ENCODE results near the gene COL27A1. TPM values are rescaled to one million over a fixed set of nuclear protein-coding genes. Genes with fewer than 3 reads are reported as not detected.

Gene COL27A1
- polyA plus RNA-seq, 1 of the 3 experiments (the other 2 are of a cell fraction), result 8.7 TPM

DNA sequence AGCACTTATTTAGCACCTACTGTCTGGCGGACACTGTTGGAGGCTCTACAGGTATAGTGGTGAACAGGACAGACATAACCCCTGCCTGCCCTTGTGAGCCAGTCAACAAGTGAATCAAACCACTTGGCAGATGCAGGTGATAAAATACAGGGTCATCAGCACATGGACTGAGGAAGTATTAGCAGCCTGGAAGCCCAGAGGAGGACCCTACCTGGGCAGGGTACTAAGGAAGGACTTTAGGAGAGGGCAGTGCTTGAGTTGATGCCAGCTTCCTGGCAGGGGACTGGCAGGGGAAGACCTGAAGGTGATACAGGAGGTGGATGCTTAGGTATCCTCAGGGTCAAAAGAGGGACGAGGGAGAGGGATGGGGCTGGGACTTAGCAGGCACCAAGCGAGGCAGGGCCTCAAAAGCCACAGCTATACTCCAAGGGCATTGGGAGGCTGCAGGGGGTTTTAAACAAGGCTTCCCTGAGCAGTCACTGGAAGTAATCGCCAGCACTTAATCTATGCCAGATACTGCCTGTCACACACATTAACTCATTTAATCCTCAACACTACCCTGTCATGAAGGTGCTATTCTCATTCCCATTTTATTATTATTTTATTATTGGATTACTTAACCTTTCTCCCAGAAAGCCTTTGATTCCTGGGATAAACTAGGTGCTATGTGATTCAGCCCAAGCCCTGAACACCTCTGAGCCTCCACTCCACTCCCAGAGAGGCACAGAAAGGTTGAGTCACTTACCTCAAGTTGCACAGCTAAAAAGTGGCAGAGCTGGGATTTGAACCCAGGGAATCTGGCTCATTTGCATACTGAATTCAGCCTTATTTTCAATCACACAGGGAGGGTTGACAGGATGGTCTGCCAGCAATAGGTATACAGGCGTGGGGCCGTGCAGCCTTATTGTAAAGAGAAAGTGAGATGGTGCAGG is 103.8 kb downstream of the COL27A1 start:
- POLR2A ChIA-PET, result interaction anchor here (1.0 to 1.7 kb wide), 2 partner anchors 9 to 28 kb away, joined by 3 to 7 read pairs; no protein-coding TSS in a partner anchor
- no peak for DNase-seq

GRCh38 chr9:114259798-114260523 is 104.6 kb downstream of the COL27A1 start:
- ChIA-PET POLR2A (interaction anchor here (1.0 to 1.7 kb wide), 2 partner anchors 10 to 29 kb away, joined by 3 to 7 read pairs; no protein-coding TSS in a partner anchor), CTCF (interaction anchor here (0.6 to 16.3 kb wide), 12 partner anchors 12 to 178 kb away, joined by 3 to 186 read pairs (median 10); partner anchors contain the start of gene COL27A1)
- 71% methylated on average over 8 of the region's 15 CpGs for WGBS (ENCODE audit: low lambda C conversion rate)
- H3K4me2 ChIP-seq, result no peak overlapping the region
- peaks cover 0 to 24% of the 10 kb centered on the region in 2 experiments; a peak in 1 of 4 replicates for H3K4me1 ChIP-seq (ENCODE audit: control insufficient read depth in 1 of 2, insufficient read depth in 2 of 2, low read depth in 1 of 2, low read length in 1 of 2)
- H3K36me3 ChIP-seq (replicated peaks in 1 of 2; ENCODE audit: control insufficient read depth in 1 of 2, insufficient read depth in 2 of 2, low read length in 1 of 2), result no peaks in the 10 kb centered on the region
- no peaks in the 10 kb centered on the region for H3K79me2 ChIP-seq (ENCODE audit: insufficient read depth)
- H3K9me2 ChIP-seq, result no peaks in the 10 kb centered on the region
- H4K20me1 ChIP-seq (ENCODE audit: insufficient read depth), result no peaks in the 10 kb centered on the region
- H3K9ac ChIP-seq, result no peak overlapping the region
- H2AFZ ChIP-seq (ENCODE audit: low read depth), result no peak overlapping the region
- no peaks in the 10 kb centered on the region for H3K27me3 ChIP-seq (ENCODE audit: insufficient read depth)
- no peaks in the 10 kb centered on the region for H3F3A ChIP-seq (replicated peaks; ENCODE audit: insufficient read depth)
- no peak overlapping the region for H3K4me3 ChIP-seq (ENCODE audit: low read depth in 2 of 2, low read length in 1 of 2)
- no peaks in the 10 kb centered on the region for H3K9me3 ChIP-seq
- peak; percentile 92 for DNase-seq
- no peak overlapping the region; a peak in 1 of 4 replicates for H3K27ac ChIP-seq (ENCODE audit: low read depth in 2 of 2, low read length in 1 of 2)
- no peak for TF ChIP-seq GABPA (IDR thresholded peaks at IDR 0.05; ENCODE audit: low read depth)
- no peak for TF ChIP-seq REST (IDR thresholded peaks at IDR 0.05; ENCODE audit: low read depth, low read length)
- TF ChIP-seq MEF2A (IDR thresholded peaks at IDR 0.05; ENCODE audit: borderline replicate concordance, low read depth), result no peak
- TF ChIP-seq RFX5 (IDR thresholded peaks at IDR 0.05; ENCODE audit: low read length), result no peak
- peak; percentile 7; the same call in 1 of the 2 replicates for TF ChIP-seq MXI1 (IDR thresholded peaks at IDR 0.05; ENCODE audit: low read depth, low read length)
- TF ChIP-seq TAF1 (IDR thresholded peaks at IDR 0.05; ENCODE audit: borderline replicate concordance, low read depth, low read length), result no peak
- TF ChIP-seq EP300 (IDR thresholded peaks at IDR 0.05; ENCODE audit: borderline replicate concordance in 1 of 2, low read depth in 1 of 2, low read length in 1 of 2), result peak in 1 of 2 experiments; percentile 62; a peak in 1 of 4 replicates
- 0 out of 2 replicates have a peak, but pooled peaks have one; percentile 46 for TF ChIP-seq FOXJ3 (CRISPR knock-in tag; IDR thresholded peaks at IDR 0.05)
- TF ChIP-seq RCOR1 (IDR thresholded peaks at IDR 0.05; ENCODE audit: low read length), result peak; percentile 97
- peak; percentile 70 for TF ChIP-seq GATA2 (CRISPR knock-in tag; IDR thresholded peaks at IDR 0.05)
- TF ChIP-seq CHD2 (IDR thresholded peaks at IDR 0.05; ENCODE audit: low read length, partially characterized antibody), result peak; percentile 63
- peak; percentile 62 for TF ChIP-seq TCF12 (IDR thresholded peaks at IDR 0.05)
- TF ChIP-seq TEAD4 (IDR thresholded peaks at IDR 0.05; ENCODE audit: borderline replicate concordance, insufficient read depth), result no peak
- TF ChIP-seq NFIC (IDR thresholded peaks at IDR 0.05; ENCODE audit: borderline replicate concordance), result peak; percentile 33; the same call in 1 of the 2 replicates

More for the DNA sequence above, 103.8 kb downstream of the COL27A1 start:
- Histone ChIP-seq H3K9me2 (no peaks in the 10 kb centered on the region), H3K9ac (no peak overlapping the region), H3K4me3 (ENCODE audit: low read depth in 2 of 2, low read length in 1 of 2) (no peak overlapping the region), H3K79me2 (ENCODE audit: insufficient read depth) (no peaks in the 10 kb centered on the region), H3K9me3 (no peaks in the 10 kb centered on the region), H3F3A (replicated peaks; ENCODE audit: insufficient read depth) (no peaks in the 10 kb centered on the region), H3K27me3 (ENCODE audit: insufficient read depth) (no peaks in the 10 kb centered on the region), H3K4me1 (ENCODE audit: control insufficient read depth in 1 of 2, insufficient read depth in 2 of 2, low read depth in 1 of 2, low read length in 1 of 2) (peaks cover 0 to 24% of the 10 kb centered on the region in 2 experiments; a peak in 1 of 4 replicates), H3K27ac (ENCODE audit: low read depth in 2 of 2, low read length in 1 of 2) (no peak overlapping the region; a peak in 1 of 4 replicates), H3K4me2 (no peak overlapping the region), H4K20me1 (ENCODE audit: insufficient read depth) (no peaks in the 10 kb centered on the region), H2AFZ (ENCODE audit: low read depth) (no peak overlapping the region), H3K36me3 (replicated peaks in 1 of 2; ENCODE audit: control insufficient read depth in 1 of 2, insufficient read depth in 2 of 2, low read length in 1 of 2) (no peaks in the 10 kb centered on the region)
- CTCF ChIA-PET, result interaction anchor here (0.6 to 9.8 kb wide), 9 partner anchors 13 to 177 kb away, joined by 3 to 63 read pairs (median 4); partner anchors contain the start of gene COL27A1
- 73% methylated on average over 4 of the region's 6 CpGs for WGBS (ENCODE audit: low lambda C conversion rate)
- TF ChIP-seq NFIC (IDR thresholded peaks at IDR 0.05; ENCODE audit: borderline replicate concordance) (no peak), YY1 (IDR thresholded peaks at IDR 0.05; ENCODE audit: low read depth) (no peak), GATA2 (CRISPR knock-in tag; IDR thresholded peaks at IDR 0.05) (no peak), EZH2phosphoT487 (IDR thresholded peaks at IDR 0.05; ENCODE audit: borderline replicate concordance, low read depth) (no peak), SMC3 (IDR thresholded peaks at IDR 0.05; ENCODE audit: low read depth, low read length) (0 out of 2 replicates have a peak, but pooled peaks have one; percentile 9), MXI1 (IDR thresholded peaks at IDR 0.05; ENCODE audit: low read depth, low read length) (peak; percentile 11; the same call in 1 of the 2 replicates)
- TF ChIP-seq, protein P1, sequence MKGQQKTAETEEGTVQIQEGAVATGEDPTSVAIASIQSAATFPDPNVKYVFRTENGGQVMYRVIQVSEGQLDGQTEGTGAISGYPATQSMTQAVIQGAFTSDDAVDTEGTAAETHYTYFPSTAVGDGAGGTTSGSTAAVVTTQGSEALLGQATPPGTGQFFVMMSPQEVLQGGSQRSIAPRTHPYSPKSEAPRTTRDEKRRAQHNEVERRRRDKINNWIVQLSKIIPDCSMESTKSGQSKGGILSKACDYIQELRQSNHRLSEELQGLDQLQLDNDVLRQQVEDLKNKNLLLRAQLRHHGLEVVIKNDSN (IDR thresholded peaks at IDR 0.05; ENCODE audit: borderline replicate concordance, low read depth), result no peak
